Large intestine (tissue), 3 donors: ENCODE measurements around the gene TSNAXIP1. TPM values are rescaled to one million over a fixed set of nuclear protein-coding genes. Genes with fewer than 3 reads are reported as not detected.

Experiments used
- DNase-seq, 2 donors: peaks; one replicate each; pipeline versions ENCODE4 v3.0.0 to v3.0.0-alpha.2; 2013
- H3K27ac ChIP-seq: one replicate; pipeline ENCODE4 v1.5.1; 2013; ENCODE audit warnings: low read length
- H3K27me3 ChIP-seq: 2 replicates; pipeline ENCODE4 v1.6.1; 2013; ENCODE audit warnings: low read length; ENCODE audit not compliant: control insufficient read depth, insufficient read depth
- H3K36me3 ChIP-seq: 2 replicates; pipeline ENCODE4 v1.6.1; 2013; ENCODE audit warnings: low read length; ENCODE audit not compliant: control insufficient read depth, insufficient read depth
- H3K4me1 ChIP-seq: one replicate; pipeline ENCODE4 v1.6.1; 2013; ENCODE audit warnings: low read length; ENCODE audit not compliant: control insufficient read depth, insufficient read depth
- H3K4me3 ChIP-seq: one replicate; pipeline ENCODE4 v1.5.1; 2013; ENCODE audit warnings: low read length
- H3K9me3 ChIP-seq: one replicate; pipeline ENCODE4 v1.6.1; 2013; ENCODE audit warnings: mild to moderate bottlenecking, low read depth, low read length, moderate library complexity; ENCODE audit not compliant: control insufficient read depth
- WGBS: methylation state at CpG from one replicate; pipeline ENCODE4 v1.1.5; 2013; ENCODE audit warnings: low lambda C conversion rate; ENCODE audit not compliant: insufficient coverage; 5-methylcytosine and 5-hydroxymethylcytosine counted together
- polyA plus RNA-seq: library from polyadenylated mRNA; unstranded; fragments of 120-200 nt; gene quantifications from one replicate; pipeline ENCODE4 v1.2.1, GENCODE V29; 2013

Gene TSNAXIP1
- polyA plus RNA-seq, 1 donor = 1.5 TPM

DNA sequence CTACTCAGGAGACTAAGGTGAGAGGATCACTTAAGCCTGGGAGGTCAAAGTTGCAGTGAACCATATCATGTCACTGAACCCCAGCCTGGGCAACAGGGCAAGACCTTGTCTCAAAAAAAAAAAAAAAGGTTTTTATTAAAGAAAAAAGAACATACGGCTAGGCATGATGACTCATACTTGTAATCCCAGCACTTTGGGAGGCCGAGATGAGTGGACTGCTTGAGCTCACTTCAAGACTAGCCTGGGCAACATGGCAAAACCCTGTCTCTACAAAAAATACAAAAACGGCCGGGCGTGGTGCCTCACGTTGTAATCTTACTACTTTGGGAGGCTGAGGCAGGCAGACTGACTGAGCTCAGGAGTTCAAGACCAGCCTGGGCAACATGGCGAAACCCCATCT lies 38.7 kb upstream of the TSNAXIP1 start:
- H3K9me3 ChIP-seq = no peaks in the 10 kb centered on the region
- no peak overlapping the region for H3K27ac ChIP-seq
- no CpG with 5 or more reads among the region's 7 CpGs for WGBS
- no peaks in the 10 kb centered on the region for H3K27me3 ChIP-seq
- H3K4me1 ChIP-seq = no peaks in the 10 kb centered on the region
- H3K36me3 ChIP-seq = peaks cover 24% of the 10 kb centered on the region
- no peak for DNase-seq
- H3K4me3 ChIP-seq = no peak overlapping the region

GRCh38 chr16:67770346-67770991 lies 36.2 kb upstream of the TSNAXIP1 start:
- H3K27ac ChIP-seq = no peak overlapping the region
- WGBS = 90% methylated on average over 2 of the region's 6 CpGs
- peaks cover under 1% of the 10 kb centered on the region for H3K9me3 ChIP-seq
- no peaks in the 10 kb centered on the region for H3K27me3 ChIP-seq
- no peaks in the 10 kb centered on the region for H3K4me1 ChIP-seq
- H3K36me3 ChIP-seq = peaks cover 18% of the 10 kb centered on the region
- DNase-seq = no peak
- no peak overlapping the region for H3K4me3 ChIP-seq

DNA sequence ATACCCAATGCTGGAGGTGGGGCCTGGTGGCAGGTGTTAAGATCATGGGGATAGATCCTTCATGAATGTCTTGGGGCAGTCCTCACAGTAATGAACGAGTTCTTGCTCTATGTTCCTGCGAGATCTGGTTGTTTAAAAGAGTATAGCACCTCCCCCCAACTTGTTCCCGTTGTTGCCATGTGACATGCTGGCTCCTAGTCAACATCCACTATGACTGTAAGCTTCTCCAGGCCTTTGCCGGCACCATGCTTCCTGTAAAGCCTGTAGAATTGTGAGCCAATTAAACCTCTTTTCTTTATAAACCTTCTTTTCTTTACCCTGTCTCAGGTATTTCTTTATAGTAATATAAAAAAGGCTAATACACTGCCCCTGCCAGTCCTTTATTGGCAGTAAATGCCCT lies 33.6 kb upstream of the TSNAXIP1 start:
- Histone ChIP-seq H3K9me3 (peaks cover 2% of the 10 kb centered on the region), H3K4me3 (no peak overlapping the region), H3K36me3 (peaks cover 10% of the 10 kb centered on the region), H3K27ac (no peak overlapping the region), H3K27me3 (no peaks in the 10 kb centered on the region), H3K4me1 (no peaks in the 10 kb centered on the region)
- no CpG with 5 or more reads among the region's 4 CpGs for WGBS
- DNase-seq = no peak

- no peak for DNase-seq
- no peak overlapping the region for H3K27ac ChIP-seq
- H3K36me3 ChIP-seq = peaks cover 10% of the 10 kb centered on the region
- H3K27me3 ChIP-seq = no peaks in the 10 kb centered on the region
- no CpG with 5 or more reads among the region's 6 CpGs for WGBS
- no peak overlapping the region for H3K4me3 ChIP-seq
- H3K4me1 ChIP-seq = no peaks in the 10 kb centered on the region
- peaks cover 2% of the 10 kb centered on the region for H3K9me3 ChIP-seq
These were observed 32.9 kb upstream of the TSNAXIP1 start for GRCh38 chr16:67773569-67774456.

DNA sequence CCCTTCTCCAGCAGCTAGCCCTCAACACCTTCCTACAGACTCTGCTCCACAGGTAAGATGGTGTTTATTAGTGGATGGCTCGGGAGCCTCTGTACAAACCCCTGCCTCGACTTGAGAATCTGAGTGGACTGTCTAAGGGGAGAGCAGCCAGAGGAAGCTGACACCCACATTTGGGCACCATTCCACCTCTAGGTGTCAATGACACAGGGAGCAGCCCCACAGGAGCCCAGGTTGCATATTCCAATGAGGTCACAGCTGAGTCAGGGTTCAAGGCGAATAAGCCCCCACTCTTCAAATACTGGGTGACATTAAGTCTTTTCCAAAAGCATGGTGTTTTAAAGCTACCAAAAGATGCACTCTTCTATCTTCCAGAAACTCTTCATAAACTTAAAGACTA lies 32.2 kb upstream of the TSNAXIP1 start:
- no peak for DNase-seq
- no CpG with 5 or more reads among the region's 3 CpGs for WGBS
- Histone ChIP-seq H3K27me3 (no peaks in the 10 kb centered on the region), H3K36me3 (peaks cover 10% of the 10 kb centered on the region), H3K27ac (no peak overlapping the region), H3K4me1 (no peaks in the 10 kb centered on the region), H3K4me3 (no peak overlapping the region), H3K9me3 (peaks cover 2% of the 10 kb centered on the region)

GRCh38 chr16:67775273-67775672 lies 31.4 kb upstream of the TSNAXIP1 start:
- no peak overlapping the region for H3K27ac ChIP-seq
- no peak overlapping the region for H3K4me3 ChIP-seq
- H3K9me3 ChIP-seq = peaks cover 2% of the 10 kb centered on the region
- H3K4me1 ChIP-seq = no peaks in the 10 kb centered on the region
- WGBS = no CpG with 5 or more reads among the region's 6 CpGs
- no peak for DNase-seq
- no peaks in the 10 kb centered on the region for H3K27me3 ChIP-seq
- peaks cover 10% of the 10 kb centered on the region for H3K36me3 ChIP-seq

DNA sequence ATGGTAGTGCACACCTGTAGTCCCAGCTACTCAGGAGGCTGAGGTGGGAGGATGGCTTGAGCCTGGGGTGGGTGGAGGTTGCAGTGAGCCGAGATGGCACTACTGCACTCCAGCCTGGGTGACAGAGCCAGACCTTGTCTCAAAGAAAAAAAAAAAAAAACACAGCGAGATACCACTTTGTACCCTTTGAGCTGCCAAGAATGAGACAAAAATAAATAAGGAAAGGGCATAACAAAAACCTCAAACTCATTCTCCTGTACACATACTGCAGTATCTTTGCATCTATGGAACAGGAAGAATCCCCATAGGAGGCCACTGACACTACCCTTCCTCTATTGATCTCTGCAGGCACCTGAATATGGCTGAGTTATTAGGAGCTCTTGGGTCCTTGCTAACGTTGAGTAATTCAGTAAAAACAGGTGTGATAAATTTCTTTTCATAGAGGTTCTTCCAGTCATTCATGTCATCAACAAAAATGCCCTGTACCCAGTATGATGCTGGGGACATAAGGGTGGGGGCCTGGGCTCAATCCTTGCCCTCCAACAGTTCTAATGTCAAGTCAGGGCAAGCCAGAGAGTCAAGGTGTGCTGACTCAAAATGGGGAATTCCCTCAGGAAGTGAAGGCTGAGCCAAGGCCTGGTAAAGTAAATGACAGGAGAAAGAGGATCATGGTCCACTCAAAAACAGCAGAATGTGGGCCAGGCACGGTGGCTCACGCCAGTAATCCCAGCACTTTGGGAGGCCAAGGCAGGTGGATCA lies 27.3 kb upstream of the TSNAXIP1 start:
- H3K4me3 ChIP-seq = no peak overlapping the region
- peaks cover 2% of the 10 kb centered on the region for H3K9me3 ChIP-seq
- H3K27ac ChIP-seq = no peak overlapping the region
- H3K27me3 ChIP-seq = no peaks in the 10 kb centered on the region
- 83% methylated on average over 1 of the region's 5 CpGs for WGBS
- peaks cover 7% of the 10 kb centered on the region for H3K36me3 ChIP-seq
- H3K4me1 ChIP-seq = no peaks in the 10 kb centered on the region
- DNase-seq = no peak

- H3K4me3 ChIP-seq = no peak overlapping the region
- no peaks in the 10 kb centered on the region for H3K4me1 ChIP-seq
- H3K36me3 ChIP-seq = peaks cover 7% of the 10 kb centered on the region
- WGBS = 100% methylated on average over 1 of the region's 7 CpGs
- H3K9me3 ChIP-seq = no peaks in the 10 kb centered on the region
- DNase-seq = no peak
- no peaks in the 10 kb centered on the region for H3K27me3 ChIP-seq
- no peak overlapping the region for H3K27ac ChIP-seq
These were observed 25.7 kb upstream of the TSNAXIP1 start for GRCh38 chr16:67780847-67781564.

DNA sequence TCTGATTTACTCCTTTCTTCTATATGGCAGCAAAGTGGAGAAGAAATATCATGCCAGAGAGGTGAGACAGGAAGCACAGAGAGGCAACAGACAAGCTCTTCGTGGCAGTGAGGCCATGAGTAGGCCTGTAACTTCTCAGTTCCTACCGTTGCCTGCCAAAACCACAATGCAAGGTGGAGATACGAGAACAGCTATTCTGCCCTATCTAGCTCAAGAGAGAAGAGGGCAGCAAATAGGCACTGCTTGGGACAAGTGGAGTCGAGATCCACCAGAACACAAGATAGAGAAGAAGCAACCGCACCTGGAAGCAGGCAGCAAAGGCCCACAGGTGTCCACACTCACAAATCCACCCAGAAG lies 25.1 kb upstream of the TSNAXIP1 start:
- WGBS = no CpG with 5 or more reads among the region's 5 CpGs
- Histone ChIP-seq H3K27ac (no peak overlapping the region), H3K4me1 (no peaks in the 10 kb centered on the region), H3K36me3 (peaks cover 7% of the 10 kb centered on the region), H3K4me3 (no peak overlapping the region), H3K9me3 (no peaks in the 10 kb centered on the region), H3K27me3 (no peaks in the 10 kb centered on the region)
- no peak for DNase-seq
